ENCODE measurements around the gene PARD3. TPM values are rescaled to one million over a fixed set of nuclear protein-coding genes. Genes with fewer than 3 reads are reported as not detected.

PARD3 gene
- total and polyA plus RNA-seq, 2 donors from 2014 or later: 21.1 to 47.5 TPM

GRCh38 chr10:34811968-34812514, 3.1 kb downstream of the PARD3 start:
- no peak overlapping the region for H3K27ac ChIP-seq (ENCODE audit: low read depth in 2 of 2, low read length in 2 of 2)
- H3K27me3 ChIP-seq (ENCODE audit: control insufficient read depth, insufficient read depth, low read length): no peaks in the 10 kb centered on the region
- H3K4me1 ChIP-seq (ENCODE audit: control insufficient read depth in 2 of 3, insufficient read depth in 2 of 3, low read depth in 1 of 3, low read length in 3 of 3): peaks cover 0 to 22% (median 0%) of the 10 kb centered on the region in 3 donors
- no peaks in the 10 kb centered on the region for H3K9me3 ChIP-seq (ENCODE audit: control insufficient read depth in 2 of 3, insufficient read depth in 1 of 3, low read length in 3 of 3)
- H3K4me3 ChIP-seq (ENCODE audit: low read length in 3 of 3): no peak overlapping the region
- DNase-seq (peak in 1 of 5 donors; percentile 21), FAIRE-seq (no peak)
- TF ChIP-seq, protein P1, sequence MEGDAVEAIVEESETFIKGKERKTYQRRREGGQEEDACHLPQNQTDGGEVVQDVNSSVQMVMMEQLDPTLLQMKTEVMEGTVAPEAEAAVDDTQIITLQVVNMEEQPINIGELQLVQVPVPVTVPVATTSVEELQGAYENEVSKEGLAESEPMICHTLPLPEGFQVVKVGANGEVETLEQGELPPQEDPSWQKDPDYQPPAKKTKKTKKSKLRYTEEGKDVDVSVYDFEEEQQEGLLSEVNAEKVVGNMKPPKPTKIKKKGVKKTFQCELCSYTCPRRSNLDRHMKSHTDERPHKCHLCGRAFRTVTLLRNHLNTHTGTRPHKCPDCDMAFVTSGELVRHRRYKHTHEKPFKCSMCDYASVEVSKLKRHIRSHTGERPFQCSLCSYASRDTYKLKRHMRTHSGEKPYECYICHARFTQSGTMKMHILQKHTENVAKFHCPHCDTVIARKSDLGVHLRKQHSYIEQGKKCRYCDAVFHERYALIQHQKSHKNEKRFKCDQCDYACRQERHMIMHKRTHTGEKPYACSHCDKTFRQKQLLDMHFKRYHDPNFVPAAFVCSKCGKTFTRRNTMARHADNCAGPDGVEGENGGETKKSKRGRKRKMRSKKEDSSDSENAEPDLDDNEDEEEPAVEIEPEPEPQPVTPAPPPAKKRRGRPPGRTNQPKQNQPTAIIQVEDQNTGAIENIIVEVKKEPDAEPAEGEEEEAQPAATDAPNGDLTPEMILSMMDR (IDR thresholded peaks at IDR 0.05; ENCODE audit: borderline replicate concordance, extremely low read depth, insufficient read depth): no peak
- no peaks in the 10 kb centered on the region for H3K36me3 ChIP-seq (ENCODE audit: control insufficient read depth in 2 of 3, insufficient read depth in 3 of 3, low read length in 3 of 3)
- H3K9ac ChIP-seq (ENCODE audit: low read length in 3 of 3): no peak overlapping the region
- intact Hi-C loops (cut with DNase I): no loop called here

- TF ChIP-seq, protein P1 (IDR thresholded peaks at IDR 0.05; ENCODE audit: borderline replicate concordance, extremely low read depth, insufficient read depth): no peak
- no peaks in the 10 kb centered on the region for H3K9me3 ChIP-seq (ENCODE audit: control insufficient read depth in 2 of 3, insufficient read depth in 1 of 3, low read length in 3 of 3)
- no peak overlapping the region for H3K27ac ChIP-seq (ENCODE audit: low read depth in 2 of 2, low read length in 2 of 2)
- no peak for DNase-seq
- intact Hi-C loops (cut with DNase I): no loop called here
- H3K9ac ChIP-seq (ENCODE audit: low read length in 3 of 3): no peak overlapping the region
- H3K4me3 ChIP-seq (ENCODE audit: low read length in 3 of 3): no peak overlapping the region
- no peaks in the 10 kb centered on the region for H3K27me3 ChIP-seq (ENCODE audit: control insufficient read depth, insufficient read depth, low read length)
- peaks cover 0 to 18% (median 0%) of the 10 kb centered on the region in 3 donors for H3K4me1 ChIP-seq (ENCODE audit: control insufficient read depth in 2 of 3, insufficient read depth in 2 of 3, low read depth in 1 of 3, low read length in 3 of 3)
- no peaks in the 10 kb centered on the region for H3K36me3 ChIP-seq (ENCODE audit: control insufficient read depth in 2 of 3, insufficient read depth in 3 of 3, low read length in 3 of 3)
- no peak for FAIRE-seq
Measured at GRCh38 chr10:34811126-34811967, 3.7 kb downstream of the PARD3 start.

DNA sequence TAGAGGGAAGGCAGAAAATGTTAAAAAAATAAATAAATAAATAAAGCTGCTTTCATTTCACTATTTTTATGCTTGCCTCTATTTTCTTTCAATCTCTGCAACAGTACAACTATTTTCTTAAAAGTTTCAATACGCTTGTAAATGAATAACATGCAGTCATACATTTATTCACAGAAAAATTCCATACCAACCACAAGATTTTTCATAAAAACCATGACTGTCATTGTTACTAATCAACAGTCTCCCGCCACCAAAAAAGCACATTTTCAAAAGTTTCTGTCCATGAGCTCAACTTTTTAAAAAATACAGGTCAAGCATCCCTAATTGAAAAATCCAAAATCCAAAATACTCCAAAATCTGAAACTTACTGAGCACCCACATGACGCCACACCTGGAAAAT, 5.3 kb downstream of the PARD3 start:
- Histone ChIP-seq H3K9ac (ENCODE audit: low read length in 3 of 3) (no peak overlapping the region), H3K9me3 (ENCODE audit: control insufficient read depth in 2 of 3, insufficient read depth in 1 of 3, low read length in 3 of 3) (no peaks in the 10 kb centered on the region), H3K4me1 (ENCODE audit: control insufficient read depth in 2 of 3, insufficient read depth in 2 of 3, low read depth in 1 of 3, low read length in 3 of 3) (peaks cover 0 to 13% (median 0%) of the 10 kb centered on the region in 3 donors), H3K36me3 (ENCODE audit: control insufficient read depth in 2 of 3, insufficient read depth in 3 of 3, low read length in 3 of 3) (no peaks in the 10 kb centered on the region), H3K4me3 (ENCODE audit: low read length in 3 of 3) (no peak overlapping the region), H3K27me3 (ENCODE audit: control insufficient read depth, insufficient read depth, low read length) (no peaks in the 10 kb centered on the region), H3K27ac (ENCODE audit: low read depth in 2 of 2, low read length in 2 of 2) (no peak overlapping the region)
- intact Hi-C loops (cut with DNase I): no loop called here
- no peak for FAIRE-seq
- no peak for DNase-seq
- TF ChIP-seq, protein P1 (IDR thresholded peaks at IDR 0.05; ENCODE audit: borderline replicate concordance, extremely low read depth, insufficient read depth): no peak

Measured in kidney (tissue), 14 donors.